Hepatocyte (in vitro differentiated cells): ENCODE data around the gene LUC7L2. TPM values are rescaled to one million over a fixed set of nuclear protein-coding genes. Genes with fewer than 3 reads are reported as not detected.

ENCODE experiments used
- DNase-seq: peaks from one replicate; pipeline ENCODE4 v3.0.0-alpha.2; 2016; ENCODE audit warnings: low spot score
- H2AFZ ChIP-seq: fragments of 200-600 bp; sonication (generic); 2 replicates; pipeline ENCODE4 v1.6.0; 2016; ENCODE audit warnings: antibody characterized with exemption, mild to moderate bottlenecking
- H3K27ac ChIP-seq: fragments of 200-600 bp; sonication (generic); 2 replicates; pipeline ENCODE4 v1.5.1; 2016; ENCODE audit warnings: mild to moderate bottlenecking
- H3K27me3 ChIP-seq: fragments of 200-600 bp; sonication (generic); 2 replicates; pipeline ENCODE4 v1.6.1; 2016
- H3K36me3 ChIP-seq: fragments of 200-600 bp; sonication (generic); replicated peaks from 2 replicates; pipeline ENCODE4 v1.5.1; 2016; ENCODE audit warnings: low read depth; ENCODE audit not compliant: insufficient read depth
- H3K4me1 ChIP-seq: fragments of 200-600 bp; sonication (generic); 2 replicates; pipeline ENCODE4 v1.5.1; 2016; ENCODE audit warnings: mild to moderate bottlenecking, moderate library complexity; ENCODE audit not compliant: insufficient read depth
- H3K4me2 ChIP-seq: fragments of 200-600 bp; sonication (generic); 2 replicates; pipeline ENCODE4 v1.6.0; 2016
- H3K4me3 ChIP-seq: fragments of 200-600 bp; sonication (generic); 2 replicates; pipeline ENCODE4 v1.5.1; 2016; ENCODE audit warnings: mild to moderate bottlenecking
- H3K79me2 ChIP-seq: fragments of 200-600 bp; sonication (generic); 2 replicates; pipeline ENCODE4 v1.6.0; 2017; ENCODE audit warnings: mild to moderate bottlenecking
- H3K9me2 ChIP-seq: fragments of 200-600 bp; sonication (generic); replicated peaks from 2 replicates; pipeline ENCODE4 v1.6.0; 2017; ENCODE audit warnings: mild to moderate bottlenecking; ENCODE audit not compliant: insufficient read depth
- H3K9me3 ChIP-seq: fragments of 200-600 bp; sonication (generic); 2 replicates; pipeline ENCODE4 v1.5.1; 2016; ENCODE audit warnings: low read depth, mild to moderate bottlenecking
- H4K20me1 ChIP-seq: fragments of 200-600 bp; sonication (generic); 2 replicates; pipeline ENCODE4 v1.6.0; 2016; ENCODE audit warnings: mild to moderate bottlenecking; ENCODE audit not compliant: insufficient read depth, poor library complexity, severe bottlenecking
- EZH2 ChIP-seq: fragments of 200-600 bp; sonication (generic); IDR thresholded peaks from 2 replicates; pipeline ENCODE4 v1.6.1; 2016; ENCODE audit warnings: antibody characterized with exemption, mild to moderate bottlenecking, borderline replicate concordance
- EZH2phosphoT487 ChIP-seq: fragments of 200-600 bp; sonication (generic); IDR thresholded peaks from one replicate; pipeline ENCODE4 v1.6.1; 2018; ENCODE audit warnings: antibody characterized with exemption, mild to moderate bottlenecking, low read depth, moderate library complexity; ENCODE audit not compliant: unreplicated experiment, severe bottlenecking
- WGBS: methylation state at CpG from one replicate; pipeline ENCODE4 v1.1.6; 2016; ENCODE audit warnings: low lambda C conversion rate; ENCODE audit errors: missing lambda C conversion rate; 5-methylcytosine and 5-hydroxymethylcytosine counted together
- polyA plus RNA-seq: library from polyadenylated mRNA; unstranded; fragments of >200 nt; fragmentation: Nextera tagmentation; extraction: Ambion mirVana; gene quantifications from 2 replicates; pipeline ENCODE4 v1.2.1, GENCODE V29; 2016
- total RNA-seq: library from RNA; depleted of rRNA; stranded (reverse); fragments of >200 nt; gene quantifications from 2 replicates; pipeline ENCODE4 v1.2.3, GENCODE V29; 2014
- TF ChIP-seq, protein P1 (sequence below): fragments of 200-600 bp; sonication (generic); IDR thresholded peaks from 2 replicates; pipeline ENCODE4 v1.5.1; 2016; ENCODE audit warnings: antibody characterized with exemption, mild to moderate bottlenecking; ENCODE audit not compliant: poor library complexity

LUC7L2 gene
- total and polyA plus RNA-seq, 2 experiments from 2014 or later: 68.6 to 76.4 TPM

GRCh38 chr7:139431459-139431858, 71.8 kb downstream of the LUC7L2 start:
- H3K79me2 ChIP-seq: peaks cover 4% of the 10 kb centered on the region
- no peak overlapping the region for H2AFZ ChIP-seq
- no peak overlapping the region for H3K4me3 ChIP-seq
- H3K9me2 ChIP-seq: no peaks in the 10 kb centered on the region
- no peaks in the 10 kb centered on the region for H4K20me1 ChIP-seq
- no peaks in the 10 kb centered on the region for H3K27me3 ChIP-seq
- H3K4me1 ChIP-seq: peaks cover 13% of the 10 kb centered on the region
- no peak overlapping the region for H3K4me2 ChIP-seq
- DNase-seq: no peak
- H3K9me3 ChIP-seq: no peaks in the 10 kb centered on the region
- TF ChIP-seq EZH2phosphoT487 (no peak), EZH2 (no peak)
- TF ChIP-seq, protein P1, sequence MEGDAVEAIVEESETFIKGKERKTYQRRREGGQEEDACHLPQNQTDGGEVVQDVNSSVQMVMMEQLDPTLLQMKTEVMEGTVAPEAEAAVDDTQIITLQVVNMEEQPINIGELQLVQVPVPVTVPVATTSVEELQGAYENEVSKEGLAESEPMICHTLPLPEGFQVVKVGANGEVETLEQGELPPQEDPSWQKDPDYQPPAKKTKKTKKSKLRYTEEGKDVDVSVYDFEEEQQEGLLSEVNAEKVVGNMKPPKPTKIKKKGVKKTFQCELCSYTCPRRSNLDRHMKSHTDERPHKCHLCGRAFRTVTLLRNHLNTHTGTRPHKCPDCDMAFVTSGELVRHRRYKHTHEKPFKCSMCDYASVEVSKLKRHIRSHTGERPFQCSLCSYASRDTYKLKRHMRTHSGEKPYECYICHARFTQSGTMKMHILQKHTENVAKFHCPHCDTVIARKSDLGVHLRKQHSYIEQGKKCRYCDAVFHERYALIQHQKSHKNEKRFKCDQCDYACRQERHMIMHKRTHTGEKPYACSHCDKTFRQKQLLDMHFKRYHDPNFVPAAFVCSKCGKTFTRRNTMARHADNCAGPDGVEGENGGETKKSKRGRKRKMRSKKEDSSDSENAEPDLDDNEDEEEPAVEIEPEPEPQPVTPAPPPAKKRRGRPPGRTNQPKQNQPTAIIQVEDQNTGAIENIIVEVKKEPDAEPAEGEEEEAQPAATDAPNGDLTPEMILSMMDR: no peak
- H3K36me3 ChIP-seq: no peaks in the 10 kb centered on the region
- H3K27ac ChIP-seq: peak overlapping the region; percentile 55
- WGBS: 88% methylated on average over 3 of the region's 3 CpGs

- H3K9me2 ChIP-seq: no peaks in the 10 kb centered on the region
- H4K20me1 ChIP-seq: no peaks in the 10 kb centered on the region
- no peaks in the 10 kb centered on the region for H3K27me3 ChIP-seq
- no peak for DNase-seq
- no peak overlapping the region for H3K4me2 ChIP-seq
- H3K4me1 ChIP-seq: peaks cover 9% of the 10 kb centered on the region
- WGBS: 97% methylated on average over 9 of the region's 9 CpGs
- H3K4me3 ChIP-seq: no peak overlapping the region
- no peaks in the 10 kb centered on the region for H3K79me2 ChIP-seq
- H3K27ac ChIP-seq: no peak overlapping the region
- H3K9me3 ChIP-seq: no peaks in the 10 kb centered on the region
- H3K36me3 ChIP-seq: no peaks in the 10 kb centered on the region
- no peak overlapping the region for H2AFZ ChIP-seq
- TF ChIP-seq EZH2phosphoT487 (no peak), EZH2 (no peak)
- TF ChIP-seq, protein P1: no peak
Observed at GRCh38 chr7:139436806-139437205, 77.1 kb downstream of the LUC7L2 start.

DNA sequence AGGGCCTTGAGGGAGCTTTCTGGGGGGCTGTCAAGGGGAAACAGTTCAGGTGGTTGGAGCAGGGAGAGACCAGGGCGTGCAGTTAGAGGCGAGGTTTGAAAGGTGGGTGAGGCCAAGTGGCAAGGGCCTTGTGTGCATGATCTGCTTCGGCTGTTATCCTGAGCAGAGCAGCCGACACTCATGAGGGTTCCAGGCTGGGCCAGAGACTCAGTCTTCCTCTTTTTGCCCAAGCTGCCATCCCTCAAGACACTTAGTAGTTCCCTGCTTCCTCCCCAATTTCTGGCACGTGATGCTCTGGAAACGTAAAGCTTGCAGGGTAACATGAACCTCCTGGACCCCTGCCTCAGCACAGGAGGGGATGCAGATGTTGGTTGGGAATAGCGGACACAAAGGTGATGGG, 79.7 kb downstream of the LUC7L2 start:
- no peaks in the 10 kb centered on the region for H3K27me3 ChIP-seq
- DNase-seq: no peak
- H3K4me3 ChIP-seq: no peak overlapping the region
- 92% methylated on average over 7 of the region's 7 CpGs for WGBS
- TF ChIP-seq EZH2phosphoT487 (no peak), EZH2 (no peak)
- TF ChIP-seq, protein P1: no peak
- no peaks in the 10 kb centered on the region for H4K20me1 ChIP-seq
- H3K9me3 ChIP-seq: no peaks in the 10 kb centered on the region
- no peaks in the 10 kb centered on the region for H3K9me2 ChIP-seq
- no peaks in the 10 kb centered on the region for H3K79me2 ChIP-seq
- H3K4me2 ChIP-seq: no peak overlapping the region
- no peaks in the 10 kb centered on the region for H3K36me3 ChIP-seq
- no peak overlapping the region for H2AFZ ChIP-seq
- H3K27ac ChIP-seq: no peak overlapping the region
- peaks cover under 1% of the 10 kb centered on the region for H3K4me1 ChIP-seq

DNA sequence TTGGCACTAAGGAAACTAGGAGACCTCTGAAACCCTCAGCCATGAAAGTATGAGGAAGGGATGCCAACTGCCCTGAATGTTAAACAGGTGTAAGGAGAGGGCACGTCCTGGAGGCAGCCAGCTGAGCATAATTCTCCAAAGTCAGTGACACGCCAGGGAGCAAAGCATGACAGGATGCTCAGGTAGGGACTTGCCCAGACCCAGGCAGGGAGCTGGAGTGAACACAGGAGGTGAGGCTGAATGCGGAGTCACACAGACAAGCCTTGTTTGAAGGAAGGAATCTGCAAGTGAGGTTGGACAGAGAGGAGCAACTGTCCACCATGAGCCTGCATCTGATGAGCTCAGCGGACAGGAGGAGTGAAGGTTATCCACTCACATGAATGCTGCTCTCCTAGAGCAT, 82.3 kb downstream of the LUC7L2 start:
- no peak overlapping the region for H2AFZ ChIP-seq
- no peaks in the 10 kb centered on the region for H3K9me2 ChIP-seq
- WGBS: 86% methylated on average over 4 of the region's 4 CpGs
- no peak overlapping the region for H3K4me3 ChIP-seq
- H3K9me3 ChIP-seq: no peaks in the 10 kb centered on the region
- no peaks in the 10 kb centered on the region for H3K36me3 ChIP-seq
- H3K27ac ChIP-seq: no peak overlapping the region
- H3K4me2 ChIP-seq: no peak overlapping the region
- H4K20me1 ChIP-seq: no peaks in the 10 kb centered on the region
- no peaks in the 10 kb centered on the region for H3K79me2 ChIP-seq
- no peaks in the 10 kb centered on the region for H3K4me1 ChIP-seq
- H3K27me3 ChIP-seq: no peaks in the 10 kb centered on the region
- TF ChIP-seq, protein P1: no peak
- no peak for TF ChIP-seq EZH2phosphoT487
- TF ChIP-seq EZH2: no peak
- no peak for DNase-seq
